Heart left ventricle (tissue), 16 donors: ENCODE results near the gene ZNF253. TPM values are rescaled to one million over a fixed set of nuclear protein-coding genes. Genes with fewer than 3 reads are reported as not detected.
"Not testable (repeated sequence)": the region's sequence is repeated elsewhere in the genome, so short reads cannot be mapped to it uniquely, and the experiment has no call there.

ENCODE experiments used
- ATAC-seq, 4 donors: fragments of 200-7000 bp; cut with Tn5 transposase; one replicate each; pipeline ENCODE4 v1.9.1; 2020 to 2022; ENCODE audit warnings: moderate library complexity in 4 of 4, mild to moderate bottlenecking in 3 of 4, moderate number of reproducible peaks in 1 of 4
- DNase-seq, 5 donors: peaks; one replicate each; pipeline ENCODE4 v3.0.0-alpha.2; 2020
- H3K27ac ChIP-seq, 12 donors: fragments of 200-600 bp; sonication (generic) in 4 of 12; one replicate each; pipeline versions ENCODE4 v1.5.0 to v1.8.0; 2016 to 2022; ENCODE audit warnings: mild to moderate bottlenecking in 2 of 12
- H3K27me3 ChIP-seq, 9 donors: fragments of 200-600 bp; sonication (generic) in 2 of 9; one replicate each; pipeline versions ENCODE4 v1.5.1 to v1.8.0; 2016 to 2022; ENCODE audit warnings: mild to moderate bottlenecking in 3 of 9
- H3K36me3 ChIP-seq, 9 donors: fragments of 200-600 bp; sonication (generic) in 2 of 9; one replicate each; pipeline versions ENCODE4 v1.5.0 to v1.8.0; 2018 to 2022; ENCODE audit warnings: mild to moderate bottlenecking in 2 of 9
- H3K4me1 ChIP-seq, 12 donors: fragments of 200-600 bp; sonication (generic) in 4 of 12; one replicate each; pipeline versions ENCODE4 v1.5.0 to v1.8.0; 2016 to 2022; ENCODE audit warnings: mild to moderate bottlenecking in 3 of 12
- H3K4me3 ChIP-seq, 12 donors: fragments of 200-600 bp; sonication (generic) in 4 of 12; one replicate each; pipeline versions ENCODE4 v1.5.0 to v1.8.0; 2017 to 2022; ENCODE audit warnings: mild to moderate bottlenecking in 9 of 12, moderate library complexity in 4 of 12
- H3K9me3 ChIP-seq, 12 donors: fragments of 200-600 bp; sonication (generic) in 4 of 12; one replicate each; pipeline versions ENCODE4 v1.5.0 to v1.8.0; 2016 to 2022; ENCODE audit warnings: mild to moderate bottlenecking in 1 of 12
- POLR2A ChIP-seq, 2 donors: fragments of 450-650 bp; IDR thresholded peaks; one replicate each; pipeline ENCODE4 v1.6.1; 2017; ENCODE audit warnings: antibody characterized with exemption in 2 of 2, mild to moderate bottlenecking in 2 of 2, moderate library complexity in 2 of 2
- WGBS, 4 donors: extraction: QIAGEN DNeasy Blood & Tissue Kit in 2 of 4; methylation state at CpG; one replicate each; pipeline versions ENCODE4 v1.1.5 to v1.1.7; 2013 to 2018; 5-methylcytosine and 5-hydroxymethylcytosine counted together
- intact Hi-C, 10 donors: fragments of 100-400 bp; cut with DNase I; formaldehyde crosslinking; loops; one replicate each; pipeline versions ENCODE4 v1.11.1 to v1.14.2; 2022
- polyA plus RNA-seq, 2 donors: library from polyadenylated mRNA; stranded (reverse); fragments of 200-250 nt; gene quantifications; one replicate each; pipeline ENCODE4 v1.2.3, GENCODE V29; 2013
- total RNA-seq, 9 donors: library from RNA; depleted of rRNA in 2 of 9; stranded (reverse); fragments of >200 nt in 2 of 9; fragmentation: NEBNext Ultra II Directional in 3 of 9; extraction: Animal tissue kit (Norgen Biotek cat#: 25700) in 3 of 9; gene quantifications; one replicate each; pipeline versions ENCODE4 v1.1.0 to v1.2.4, GENCODE V29; 2016 to 2023
- TF ChIP-seq, protein P1 (sequence below), 12 donors: fragments of 200-600 bp; sonication (generic) in 4 of 12; IDR thresholded peaks; one replicate each; pipeline versions ENCODE4 v1.5.0 to v1.8.0; 2018 to 2022; ENCODE audit warnings: antibody characterized with exemption in 12 of 12, mild to moderate bottlenecking in 5 of 12
- donor health status: ischemic (EF 13 %, LVEDD 7.1; RV severe dilation, severe dysfunction).
- donor health status: healthy with polysubstance abuse.
- donor health status: DM: no; HTN: yes; CAD: no.
- donor health status: DM: no; HTN: no; CAD: no.
- donor health status: ischemic (EF 25% LVEDD 6.9; RV normal size, moderate dysfunction).
- donor health status: ischemic (EF 25% LVEDD 5.7; RV mildly dilated, moderate dysfunction).
- donor health status: healthy.
- donor health status: DM: yes; HTN: yes; CAD: no.
- donor health status: ischemic (EF 35%, LVEDD 5.7; RV mildly dilated, moderate dysfunction).
- donor health status: nonischemic (EF 11% LVEDD 7.7; RV severe dilation, severe dysfunction).
- donor health status: DM: yes; HTN: yes; CAD: no.
- donor health status: PGD.
- donor health status: ischemic (EF 29% LVEDD 5.4; RV normal size, mild dysfunction).
- donor health status: nonischemic (EF 23%, LVEDD 6.1; RV moderate dilation, normal function).

The ZNF253 gene
- total and polyA plus RNA-seq, 11 donors: 3.8 to 16.6 (median 7.7) TPM

DNA sequence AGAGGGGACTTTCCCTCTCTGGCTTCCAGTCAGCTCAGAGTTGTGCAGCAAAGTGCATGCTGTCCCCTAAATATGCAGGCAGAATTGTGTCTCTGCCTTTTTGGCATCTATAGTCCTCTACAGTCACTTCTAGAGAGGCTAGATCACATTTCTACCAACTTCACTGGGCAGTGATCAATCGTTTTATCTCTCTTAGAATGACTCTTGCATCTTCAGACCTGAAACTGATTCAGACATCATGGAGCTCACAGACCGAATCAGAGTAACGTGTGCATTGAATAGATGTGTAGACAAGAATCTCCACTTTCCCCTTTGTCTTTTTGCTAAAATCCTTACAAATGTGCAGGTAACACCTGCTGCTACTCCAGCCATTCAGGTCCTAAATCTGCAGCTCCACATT is 6.2 kb downstream of the ZNF253 start:
- H3K36me3 ChIP-seq: peaks cover 0 to 16% (median 6%) of the 10 kb centered on the region in 9 donors
- ATAC-seq (no peak), DNase-seq (no peak)
- peaks cover 0 to 43% (median 0%) of the 10 kb centered on the region in 12 donors for H3K9me3 ChIP-seq
- no peak for TF ChIP-seq POLR2A (IDR thresholded peaks at IDR 0.05)
- TF ChIP-seq, protein P1, sequence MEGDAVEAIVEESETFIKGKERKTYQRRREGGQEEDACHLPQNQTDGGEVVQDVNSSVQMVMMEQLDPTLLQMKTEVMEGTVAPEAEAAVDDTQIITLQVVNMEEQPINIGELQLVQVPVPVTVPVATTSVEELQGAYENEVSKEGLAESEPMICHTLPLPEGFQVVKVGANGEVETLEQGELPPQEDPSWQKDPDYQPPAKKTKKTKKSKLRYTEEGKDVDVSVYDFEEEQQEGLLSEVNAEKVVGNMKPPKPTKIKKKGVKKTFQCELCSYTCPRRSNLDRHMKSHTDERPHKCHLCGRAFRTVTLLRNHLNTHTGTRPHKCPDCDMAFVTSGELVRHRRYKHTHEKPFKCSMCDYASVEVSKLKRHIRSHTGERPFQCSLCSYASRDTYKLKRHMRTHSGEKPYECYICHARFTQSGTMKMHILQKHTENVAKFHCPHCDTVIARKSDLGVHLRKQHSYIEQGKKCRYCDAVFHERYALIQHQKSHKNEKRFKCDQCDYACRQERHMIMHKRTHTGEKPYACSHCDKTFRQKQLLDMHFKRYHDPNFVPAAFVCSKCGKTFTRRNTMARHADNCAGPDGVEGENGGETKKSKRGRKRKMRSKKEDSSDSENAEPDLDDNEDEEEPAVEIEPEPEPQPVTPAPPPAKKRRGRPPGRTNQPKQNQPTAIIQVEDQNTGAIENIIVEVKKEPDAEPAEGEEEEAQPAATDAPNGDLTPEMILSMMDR (IDR thresholded peaks at IDR 0.05): no peak
- peaks cover 0 to 65% (median 36%) of the 10 kb centered on the region in 12 donors for H3K4me1 ChIP-seq
- no peak overlapping the region for H3K27ac ChIP-seq
- 54 to 74% (median 69%) methylated on average over 3 of the region's 3 CpGs for WGBS, 4 donors
- intact Hi-C loops: no loop called here
- H3K4me3 ChIP-seq: no peak overlapping the region
- H3K27me3 ChIP-seq: no peaks in the 10 kb centered on the region

DNA sequence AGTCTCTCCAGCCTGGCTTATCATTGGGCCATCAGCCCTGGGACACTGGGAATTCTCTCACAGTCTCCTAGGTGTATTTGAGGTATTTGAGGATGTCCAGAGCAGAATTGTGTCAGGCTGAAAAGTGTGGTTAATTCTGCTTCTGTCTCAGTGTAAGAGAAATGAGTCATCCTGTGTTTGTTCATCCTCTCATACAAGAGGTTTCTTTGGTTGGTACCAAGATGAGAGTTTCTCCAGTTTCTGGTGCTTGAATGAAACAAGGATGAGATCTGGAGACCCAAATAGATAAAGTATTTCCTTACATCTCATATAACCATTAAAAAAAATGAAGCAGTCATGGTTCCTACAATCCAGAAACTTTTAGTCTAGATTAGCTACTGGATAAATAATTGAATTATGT is 7.7 kb downstream of the ZNF253 start:
- intact Hi-C loops: no loop called here
- Histone ChIP-seq H3K27me3 (no peaks in the 10 kb centered on the region), H3K36me3 (peaks cover 0 to 16% (median 6%) of the 10 kb centered on the region in 9 donors), H3K4me3 (no peak overlapping the region), H3K4me1 (peaks cover 0 to 54% (median 23%) of the 10 kb centered on the region in 12 donors), H3K27ac (no peak overlapping the region), H3K9me3 (peaks cover 0 to 43% (median 0%) of the 10 kb centered on the region in 12 donors)
- no peak for DNase-seq
- TF ChIP-seq POLR2A (IDR thresholded peaks at IDR 0.05): no peak
- TF ChIP-seq, protein P1 (IDR thresholded peaks at IDR 0.05): no peak
- ATAC-seq: no peak

DNA sequence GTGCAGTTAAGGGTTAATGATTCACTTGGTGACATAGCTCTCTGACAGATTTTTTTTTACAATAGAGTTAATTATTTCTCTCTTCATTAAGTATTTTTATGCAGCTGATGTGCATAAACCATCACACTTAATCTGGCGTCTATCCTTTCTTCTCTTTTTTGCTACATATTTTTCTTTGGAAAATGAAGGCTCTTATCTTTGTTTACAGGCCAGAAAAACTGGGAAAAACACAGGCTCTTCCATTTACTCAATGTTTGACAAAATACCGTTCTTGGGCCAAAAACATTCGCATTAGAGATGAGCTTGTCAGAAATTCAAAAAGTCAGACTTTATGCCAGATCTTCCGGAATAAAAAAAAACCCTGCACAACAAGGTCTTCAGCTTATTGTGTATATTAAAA is 12.0 kb downstream of the ZNF253 start:
- no peak overlapping the region for H3K4me3 ChIP-seq
- intact Hi-C loops: no loop called here
- H3K9me3 ChIP-seq: peaks cover 0 to 16% (median 0%) of the 10 kb centered on the region in 12 donors
- no peak for TF ChIP-seq POLR2A (IDR thresholded peaks at IDR 0.05)
- TF ChIP-seq, protein P1 (IDR thresholded peaks at IDR 0.05): no peak
- no peaks in the 10 kb centered on the region for H3K27me3 ChIP-seq
- H3K36me3 ChIP-seq: peaks cover 0 to 55% (median 36%) of the 10 kb centered on the region in 9 donors
- 70 to 80% (median 73%) methylated on average over 4 of the region's 4 CpGs for WGBS, 4 donors
- ATAC-seq (no peak), DNase-seq (no peak)
- no peak overlapping the region for H3K27ac ChIP-seq
- H3K4me1 ChIP-seq: peaks cover 0 to 15% (median 3%) of the 10 kb centered on the region in 12 donors

DNA sequence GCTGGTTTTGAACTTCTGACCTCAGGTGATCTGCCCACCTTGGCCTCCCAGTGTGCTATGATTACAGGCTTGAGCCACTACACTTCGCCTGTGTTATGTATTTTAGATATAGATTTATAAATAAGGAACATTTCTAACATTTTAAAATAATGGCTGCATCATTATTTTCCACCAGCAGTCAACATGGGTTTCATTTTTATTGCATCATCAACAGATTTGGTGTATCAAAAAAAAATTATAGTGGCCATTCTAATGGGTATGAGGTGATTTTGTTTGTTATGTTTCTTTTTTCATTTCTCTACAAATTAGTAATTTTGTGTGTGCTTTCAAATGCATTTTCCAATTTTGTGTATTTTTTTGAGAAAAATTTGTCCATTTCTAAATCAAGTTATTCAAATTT is 18.9 kb downstream of the ZNF253 start:
- Histone ChIP-seq H3K9me3 (peaks cover 0 to 61% (median 5%) of the 10 kb centered on the region in 12 donors), H3K4me1 (no peaks in the 10 kb centered on the region), H3K4me3 (no peak overlapping the region), H3K27ac (no peak overlapping the region), H3K27me3 (no peaks in the 10 kb centered on the region), H3K36me3 (peaks cover 0 to 93% (median 56%) of the 10 kb centered on the region in 9 donors)
- DNase-seq (no peak), ATAC-seq (no peak)
- intact Hi-C loops: no loop called here
- WGBS, 4 donors: 94 to 100% (median 98%) methylated on average over 1 of the region's 1 CpG
- no peak for TF ChIP-seq POLR2A (IDR thresholded peaks at IDR 0.05)
- TF ChIP-seq, protein P1 (IDR thresholded peaks at IDR 0.05): no peak

DNA sequence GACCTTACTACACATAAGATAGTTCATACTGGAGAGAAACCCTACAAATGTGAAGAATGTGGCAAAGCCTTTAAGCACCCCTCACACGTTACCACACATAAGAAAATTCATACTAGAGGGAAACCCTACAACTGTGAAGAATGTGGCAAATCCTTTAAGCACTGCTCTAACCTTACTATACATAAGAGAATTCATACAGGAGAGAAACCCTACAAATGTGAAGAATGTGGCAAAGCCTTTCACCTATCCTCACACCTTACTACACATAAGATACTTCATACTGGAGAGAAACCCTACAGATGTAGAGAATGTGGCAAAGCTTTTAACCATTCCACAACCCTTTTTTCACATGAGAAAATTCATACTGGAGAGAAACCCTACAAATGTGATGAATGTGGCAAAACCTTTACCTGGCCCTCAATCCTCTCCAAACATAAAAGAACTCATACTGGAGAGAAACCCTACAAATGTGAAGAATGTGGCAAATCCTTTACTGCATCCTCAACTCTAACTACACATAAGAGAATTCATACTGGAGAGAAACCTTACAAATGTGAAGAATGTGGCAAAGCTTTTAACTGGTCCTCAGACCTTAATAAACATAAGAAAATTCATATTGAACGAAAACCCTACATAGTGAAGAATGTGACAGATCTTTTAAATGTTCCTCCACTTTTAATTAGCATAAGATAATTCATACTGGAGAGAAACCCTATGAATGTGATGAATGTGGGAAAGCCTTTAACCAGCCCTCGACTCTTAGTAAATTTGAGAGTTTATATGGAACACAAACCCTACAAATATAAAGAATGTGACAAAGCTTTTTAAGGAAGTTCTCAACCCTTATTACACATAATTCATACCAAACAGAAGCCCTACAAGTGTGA is 26.6 kb downstream of the ZNF253 start:
- H3K27me3 ChIP-seq, intact Hi-C loops, ATAC-seq, H3K27ac ChIP-seq, H3K4me3 ChIP-seq, DNase-seq, H3K4me1 ChIP-seq: not testable (repeated sequence)
- H3K9me3 ChIP-seq: peaks cover 0 to 97% (median 47%) of the 10 kb centered on the region in 12 donors
- H3K36me3 ChIP-seq: peaks cover 0 to 73% (median 24%) of the 10 kb centered on the region in 9 donors
- WGBS, 4 donors: 87 to 100% (median 96%) methylated on average over 3 of the region's 3 CpGs
